Left cardiac atrium (tissue), 4 donors: ENCODE results near the gene ATP6V0E1. TPM values are rescaled to one million over a fixed set of nuclear protein-coding genes. Genes with fewer than 3 reads are reported as not detected.

Experiments used
- ATAC-seq, 2 donors: fragments of 200-7000 bp; cut with Tn5 transposase; one replicate each; pipeline ENCODE4 v1.9.1; 2020; ENCODE audit warnings: mild to moderate bottlenecking in 2 of 2, moderate library complexity in 2 of 2
- DNase-seq: peaks from one replicate; pipeline ENCODE4 v3.0.0-alpha.2; 2020
- intact Hi-C, 2 donors: fragments of 100-400 bp; cut with DNase I; formaldehyde crosslinking; loops; one replicate each; pipeline versions ENCODE4 v1.14.1 to v1.15.1; 2022 to 2023
- long read RNA-seq: library from polyadenylated mRNA; unstranded; transcript quantifications from one replicate; pipeline ENCODE4 v2.0.0, GENCODE V29; 2021
- total RNA-seq, 2 donors: library from RNA; stranded (reverse); fragmentation: NEBNext Ultra II Directional; extraction: Animal tissue kit (Norgen Biotek cat#: 25700); gene quantifications; one replicate each; pipeline ENCODE4 v1.2.1, GENCODE V29; 2021
- donor health status: DM: no; HTN: yes; CAD: no.
- donor health status: DM: no; HTN: yes; CAD: no; lungs with severe emphysema.
- donor health status: DM: yes; HTN: yes; CAD: no.
- donor health status: Dilated cardiomyopathy.

The ATP6V0E1 gene
- 100 to 1,000 TPM; 204 to 208 TPM for total RNA-seq
- long read RNA-seq, transcript ATP6V0E1-203 (4 exons, 1,433 nt) = major isoform, 25 of 25 reads
- long read RNA-seq, partial matches to known transcripts = 0 of 25 reads
- long read RNA-seq, other reads (novel, unspliced or antisense) = 0 of 25 reads

GRCh38 chr5:172983542-172984243, at the start of gene ATP6V0E1:
ATP6V0E1 (plus strand) TSS chr5:172983771; CDS start chr5:172983861, 90 bp downstream.
- ATAC-seq (peak; percentile 99), DNase-seq (peak; percentile 97)
- intact Hi-C loops = loop anchor here (10.0 kb wide), 2 partner anchors 161 to 301 kb away; partner anchors contain the start of gene BNIP1 (in 2 of the 2)

DNA sequence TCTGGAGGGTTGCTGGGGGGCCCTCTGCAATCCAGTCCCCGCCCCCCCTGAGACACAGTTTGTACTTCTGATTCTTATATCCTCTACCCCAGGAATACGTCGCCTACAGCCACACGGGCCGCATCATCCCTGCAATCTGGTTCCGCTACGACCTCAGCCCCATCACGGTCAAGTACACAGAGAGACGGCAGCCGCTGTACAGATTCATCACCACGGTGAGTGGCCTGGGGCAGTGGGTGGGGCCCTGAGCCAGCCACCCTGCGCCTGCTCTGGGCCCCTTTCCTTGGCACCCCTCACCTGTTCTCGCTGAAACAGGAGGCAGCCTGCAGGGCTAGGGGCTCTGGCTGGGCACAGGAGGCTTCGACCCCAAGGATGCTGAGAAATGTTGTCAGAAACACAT, 48.5 kb upstream of the ATP6V0E1 start:
- intact Hi-C loops = loop anchor here in 1 of 2 donors (10.0 kb wide), 1 partner anchor 160 kb away; the partner anchor contains the start of gene DUSP1
- no peak for DNase-seq

GRCh38 chr5:172936401-172936800, 47.2 kb upstream of the ATP6V0E1 start:
- intact Hi-C loops = loop anchor here in 1 of 2 donors (10.0 kb wide), 1 partner anchor 162 kb away; the partner anchor contains the start of gene DUSP1
- DNase-seq (peak; percentile 9), ATAC-seq (no peak)

More for the DNA sequence above, 48.5 kb upstream of the ATP6V0E1 start:
- ATAC-seq = no peak

GRCh38 chr5:172939071-172939470, 44.5 kb upstream of the ATP6V0E1 start:
- intact Hi-C loops = loop anchor here in 1 of 2 donors (10.0 kb wide), 1 partner anchor 164 kb away; the partner anchor contains the start of gene DUSP1
- ATAC-seq (no peak), DNase-seq (peak; percentile 16)

DNA sequence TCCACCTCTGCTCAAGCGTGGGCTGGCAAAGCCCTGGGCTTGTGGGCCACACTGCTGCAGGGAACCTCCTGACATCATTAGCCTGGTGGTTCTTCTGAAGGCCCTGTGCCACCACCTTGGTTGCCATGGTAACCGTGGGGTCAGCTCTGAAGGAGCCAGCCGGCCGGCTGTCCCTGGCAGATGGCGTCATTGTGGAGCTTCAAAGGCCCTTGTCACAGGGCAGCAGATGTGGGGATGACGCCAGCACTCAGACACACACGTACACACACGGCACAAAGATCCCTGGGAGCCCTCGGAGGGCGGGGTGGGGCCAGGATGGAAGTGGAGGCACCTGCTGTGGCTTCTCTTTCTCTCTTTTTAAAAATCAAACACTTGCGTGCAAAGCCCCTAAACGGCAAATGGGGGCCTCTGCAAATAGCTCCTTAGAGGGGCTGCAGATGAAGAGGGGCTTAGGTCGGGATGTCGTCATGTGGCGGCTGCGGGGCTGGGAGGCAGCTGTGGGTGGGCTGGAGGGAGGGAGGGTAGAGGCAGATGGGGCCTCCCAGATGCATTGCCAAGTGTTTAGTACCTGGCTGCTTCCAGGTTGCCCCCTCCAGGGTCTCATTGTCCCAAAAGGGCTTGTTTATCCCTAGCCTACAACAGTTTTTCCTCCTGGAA, 43.8 kb upstream of the ATP6V0E1 start:
- ATAC-seq = peak in 1 of 2 donors; percentile 11
- intact Hi-C loops = loop anchor here (10.0 kb wide), 2 partner anchors 165 to 465 kb away; partner anchors contain the start of gene DUSP1 (in 1 of the 2)
- peak; percentile 52 for DNase-seq

GRCh38 chr5:172940268-172941066, 43.1 kb upstream of the ATP6V0E1 start:
- peak; percentile 41 to 64 for ATAC-seq
- peak; percentile 22 for DNase-seq
- intact Hi-C loops = loop anchor here in 1 of 2 donors (10.0 kb wide), 1 partner anchor 466 kb away; no protein-coding TSS in a partner anchor

DNA sequence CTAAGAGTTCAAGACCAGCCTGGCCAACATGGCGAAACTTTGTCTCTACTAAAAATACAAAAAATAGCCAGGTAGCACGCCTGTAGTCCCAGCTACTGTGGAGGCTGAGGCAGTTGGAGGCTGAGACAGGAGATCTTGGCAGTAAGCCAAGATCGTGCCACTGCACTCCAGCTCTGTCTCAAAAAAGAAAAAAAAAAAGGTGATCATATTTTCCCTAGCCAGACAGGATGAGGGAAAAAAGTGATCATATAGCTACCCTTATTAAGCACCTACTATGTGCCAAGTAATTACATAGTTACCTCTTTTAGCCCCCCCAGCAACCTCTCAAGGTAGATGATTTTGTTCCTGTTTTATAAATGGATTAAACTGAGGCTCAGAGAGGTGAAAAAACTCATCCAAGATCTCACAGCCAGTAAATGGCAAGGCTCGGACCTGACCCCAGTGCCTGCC, 42.5 kb upstream of the ATP6V0E1 start:
- no peak for DNase-seq
- ATAC-seq = no peak
- intact Hi-C loops = loop anchor here in 1 of 2 donors (10.0 kb wide), 1 partner anchor 466 kb away; no protein-coding TSS in a partner anchor

- no peak for DNase-seq
- ATAC-seq = no peak
- intact Hi-C loops = loop anchor here in 1 of 2 donors (10.0 kb wide), 1 partner anchor 468 kb away; no protein-coding TSS in a partner anchor
Observed at GRCh38 chr5:172942556-172942955, 41.0 kb upstream of the ATP6V0E1 start.

DNA sequence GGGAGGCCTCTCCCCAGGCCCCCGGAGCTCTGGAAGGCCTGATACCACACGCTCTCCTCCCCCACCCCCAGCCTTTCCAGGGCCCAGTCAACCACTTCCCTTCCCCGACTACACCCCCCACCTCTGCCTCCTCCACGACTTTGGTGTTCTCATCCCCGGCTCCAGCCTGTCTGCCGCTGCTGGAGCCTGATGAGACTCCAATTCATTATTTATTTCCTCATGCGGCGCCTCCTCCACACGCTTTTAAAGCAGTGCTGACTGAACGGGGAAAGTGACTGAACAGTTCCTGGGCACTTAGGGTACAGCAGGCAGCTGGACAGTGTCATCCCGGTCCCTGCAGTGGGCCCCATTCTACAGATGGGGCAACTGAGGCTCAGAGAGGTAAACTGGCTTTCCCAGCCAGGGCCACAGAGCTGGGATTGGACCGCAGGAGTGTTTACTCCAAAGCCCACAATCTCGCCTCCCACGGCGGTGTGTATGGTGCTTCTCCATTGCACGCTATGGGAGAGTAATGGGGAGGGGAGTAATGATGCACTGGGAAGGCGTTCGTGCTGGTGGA, 40.2 kb upstream of the ATP6V0E1 start:
- ATAC-seq = peak in 1 of 2 donors; percentile 60
- intact Hi-C loops = loop anchor here in 1 of 2 donors (10.0 kb wide), 1 partner anchor 469 kb away; no protein-coding TSS in a partner anchor
- DNase-seq = peak; percentile 70

DNA sequence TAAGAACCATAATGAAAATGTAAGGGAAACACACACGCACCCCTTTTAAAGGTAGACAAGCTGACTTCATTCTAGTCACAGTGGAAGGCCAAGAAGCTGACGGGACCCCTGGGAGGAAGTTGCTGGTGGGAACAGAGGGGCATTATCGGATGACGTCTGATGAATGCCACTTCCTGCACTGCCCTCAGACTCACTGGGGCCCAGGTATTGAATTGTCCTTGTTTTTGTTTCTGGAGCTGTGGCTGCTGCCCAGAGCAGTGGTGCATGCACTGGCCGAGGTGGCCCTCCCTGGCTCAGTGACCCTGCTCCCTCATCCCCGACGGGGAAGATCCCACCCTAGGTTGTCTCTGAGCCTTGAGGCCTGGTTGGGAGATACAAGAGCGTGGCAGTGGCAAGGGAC, 39.7 kb upstream of the ATP6V0E1 start:
- intact Hi-C loops = loop anchor here in 1 of 2 donors (10.0 kb wide), 1 partner anchor 469 kb away; no protein-coding TSS in a partner anchor
- ATAC-seq (no peak), DNase-seq (no peak)

DNA sequence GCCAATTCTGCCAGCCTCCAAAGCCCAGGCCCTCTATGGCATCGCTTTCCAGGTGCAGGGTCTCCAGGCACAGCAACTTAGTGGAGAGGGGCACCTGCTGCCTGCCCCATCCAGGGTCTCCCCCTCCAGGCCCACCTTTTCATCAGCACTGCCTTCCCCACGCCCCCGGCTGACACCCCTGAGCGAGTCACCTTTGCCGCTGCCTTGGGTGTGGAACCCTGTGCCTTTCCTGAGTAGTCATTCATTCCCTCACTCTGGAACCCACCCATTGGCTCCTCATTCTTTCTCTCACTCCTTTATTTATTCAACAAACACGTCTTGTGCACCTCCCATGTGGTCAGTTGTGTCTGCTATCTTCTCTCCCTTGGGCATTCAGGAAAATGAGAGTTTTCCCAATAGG, 38.8 kb upstream of the ATP6V0E1 start:
- DNase-seq (no peak), ATAC-seq (no peak)

GRCh38 chr5:172945151-172945550, 38.4 kb upstream of the ATP6V0E1 start:
- intact Hi-C loops = loop anchor here in 1 of 2 donors (10.0 kb wide), 1 partner anchor 470 kb away; no protein-coding TSS in a partner anchor
- DNase-seq = no peak
- ATAC-seq = no peak

More for the DNA sequence above, 38.8 kb upstream of the ATP6V0E1 start:
- intact Hi-C loops = loop anchor here in 1 of 2 donors (10.0 kb wide), 1 partner anchor 470 kb away; no protein-coding TSS in a partner anchor

GRCh38 chr5:172946146-172946545, 37.4 kb upstream of the ATP6V0E1 start:
- ATAC-seq (no peak), DNase-seq (no peak)
- intact Hi-C loops = loop anchor here in 1 of 2 donors (10.0 kb wide), 1 partner anchor 471 kb away; no protein-coding TSS in a partner anchor

DNA sequence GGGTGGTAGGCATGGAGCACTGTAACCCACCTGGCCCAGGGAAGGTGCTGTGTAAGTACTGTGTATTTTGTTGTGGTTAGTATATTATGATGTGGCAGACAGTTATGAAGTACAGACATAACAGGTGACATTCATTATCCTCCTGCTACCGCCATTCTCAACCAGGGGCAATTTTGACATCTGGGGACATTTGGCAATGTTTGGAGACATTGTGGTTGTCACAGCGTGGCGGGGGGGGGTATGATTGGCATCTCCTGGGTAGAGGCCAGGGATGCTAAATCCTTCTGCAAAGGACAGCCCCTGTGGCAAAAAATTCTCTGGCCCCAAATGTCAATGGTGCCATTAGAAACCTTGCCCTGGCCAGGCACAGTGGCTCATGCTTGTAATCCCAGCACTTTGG, 34.1 kb upstream of the ATP6V0E1 start:
- intact Hi-C loops = loop anchor here in 1 of 2 donors (10.0 kb wide), 1 partner anchor 475 kb away; no protein-coding TSS in a partner anchor
- ATAC-seq (no peak), DNase-seq (no peak)

- ATAC-seq (no peak), DNase-seq (no peak)
- intact Hi-C loops = no loop called here
Observed at GRCh38 chr5:172950176-172950965, 33.2 kb upstream of the ATP6V0E1 start.

DNA sequence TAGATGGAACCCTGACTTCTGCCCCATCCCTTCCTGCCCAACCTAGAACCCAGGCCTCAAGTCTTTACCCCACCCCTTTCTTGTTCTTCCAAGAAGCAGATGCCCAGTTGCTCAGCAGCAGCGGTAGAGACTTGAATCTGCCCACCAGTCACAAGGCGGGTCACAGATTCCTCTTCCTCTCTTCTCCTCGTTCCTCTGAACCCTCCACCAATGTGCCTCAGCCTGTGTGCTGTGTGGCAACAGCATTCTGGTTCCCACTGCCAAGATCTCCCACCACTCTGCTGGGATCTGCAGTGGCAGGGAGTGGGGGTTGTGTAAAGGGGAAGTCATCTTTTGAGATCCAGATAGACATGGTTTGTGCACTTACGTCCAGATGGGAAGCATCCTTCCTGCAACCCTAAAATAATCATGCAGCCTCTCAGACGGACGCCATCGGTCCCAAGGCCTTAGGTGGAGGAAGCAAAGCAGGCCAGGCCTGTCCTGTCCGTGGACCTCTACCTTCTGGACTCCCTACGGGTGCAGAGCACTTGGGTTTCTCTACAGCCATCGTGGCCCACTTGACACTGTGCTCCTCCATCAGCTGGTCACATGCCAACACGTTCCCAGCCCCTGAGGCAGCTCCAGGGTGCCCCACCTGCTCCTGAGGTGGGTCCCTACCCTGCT, 32.1 kb upstream of the ATP6V0E1 start:
- intact Hi-C loops = no loop called here
- DNase-seq (no peak), ATAC-seq (no peak)
